Peyer's patch (tissue), 4 donors: Measurements from ENCODE around the gene CTAGE4.
"Not testable (repeated sequence)": the region's sequence is repeated elsewhere in the genome, so short reads cannot be mapped to it uniquely, and the experiment has no call there.

Experiments used
- POLR2A ChIP-seq, 2 donors: fragments of 450-650 bp; IDR thresholded peaks; one replicate each; pipeline ENCODE4 v1.5.1; 2017; ENCODE audit warnings: antibody characterized with exemption in 2 of 2, mild to moderate bottlenecking in 2 of 2, moderate library complexity in 2 of 2
- TF ChIP-seq, protein P1 (sequence below), 6 experiments: fragments of 450-650 bp in 4 of 6; fragments of 200-600 bp in 2 of 6; sonication (generic) in 1 of 6; IDR thresholded peaks; one replicate each; pipeline ENCODE4 v1.5.1; 2017 to 2019; ENCODE audit warnings: antibody characterized with exemption in 6 of 6, mild to moderate bottlenecking in 3 of 6, moderate library complexity in 1 of 6

DNA sequence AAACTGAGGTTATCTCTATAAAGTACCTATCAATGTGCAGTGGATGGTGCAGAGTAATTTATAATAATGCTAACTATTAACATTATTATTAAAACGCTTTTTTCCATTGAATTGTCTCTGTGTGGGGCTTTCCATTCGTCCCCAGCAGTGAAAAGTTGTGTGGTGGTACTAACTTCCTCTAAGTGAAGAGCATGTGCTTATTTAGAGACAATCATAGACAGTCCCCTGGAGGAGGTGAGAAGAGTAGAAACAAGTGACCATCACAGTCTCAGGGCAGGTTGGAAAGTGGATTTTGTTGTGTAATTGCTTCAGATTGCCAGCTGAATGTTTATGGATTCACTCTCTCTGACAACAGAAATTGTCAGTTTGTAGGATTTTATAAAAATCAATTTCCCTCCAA is 47.8 kb downstream of the CTAGE4 start:
- TF ChIP-seq POLR2A (IDR thresholded peaks at IDR 0.05), result not testable (repeated sequence)
- TF ChIP-seq, protein P1, sequence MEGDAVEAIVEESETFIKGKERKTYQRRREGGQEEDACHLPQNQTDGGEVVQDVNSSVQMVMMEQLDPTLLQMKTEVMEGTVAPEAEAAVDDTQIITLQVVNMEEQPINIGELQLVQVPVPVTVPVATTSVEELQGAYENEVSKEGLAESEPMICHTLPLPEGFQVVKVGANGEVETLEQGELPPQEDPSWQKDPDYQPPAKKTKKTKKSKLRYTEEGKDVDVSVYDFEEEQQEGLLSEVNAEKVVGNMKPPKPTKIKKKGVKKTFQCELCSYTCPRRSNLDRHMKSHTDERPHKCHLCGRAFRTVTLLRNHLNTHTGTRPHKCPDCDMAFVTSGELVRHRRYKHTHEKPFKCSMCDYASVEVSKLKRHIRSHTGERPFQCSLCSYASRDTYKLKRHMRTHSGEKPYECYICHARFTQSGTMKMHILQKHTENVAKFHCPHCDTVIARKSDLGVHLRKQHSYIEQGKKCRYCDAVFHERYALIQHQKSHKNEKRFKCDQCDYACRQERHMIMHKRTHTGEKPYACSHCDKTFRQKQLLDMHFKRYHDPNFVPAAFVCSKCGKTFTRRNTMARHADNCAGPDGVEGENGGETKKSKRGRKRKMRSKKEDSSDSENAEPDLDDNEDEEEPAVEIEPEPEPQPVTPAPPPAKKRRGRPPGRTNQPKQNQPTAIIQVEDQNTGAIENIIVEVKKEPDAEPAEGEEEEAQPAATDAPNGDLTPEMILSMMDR (IDR thresholded peaks at IDR 0.05), result not testable (repeated sequence)
